Measurements from ENCODE around the gene PEX11A.

Gene PEX11A

GRCh38 chr15:89656116-89656815 is 34.3 kb downstream of the PEX11A start:
- DNase-seq (ENCODE audit: low read depth, low spot score) = no peak

GRCh38 chr15:89654847-89655805 is 35.4 kb downstream of the PEX11A start, which contains the start of gene KIF7:
TSS of gene KIF7 (minus strand) at chr15:89655467. CDS start at chr15:89652930, 2,537 bp downstream.
- no peak for DNase-seq (ENCODE audit: low read depth, low spot score)

- no peak for DNase-seq (ENCODE audit: low read depth, low spot score)
These were observed 36.2 kb downstream of the PEX11A start for GRCh38 chr15:89654301-89654761.

GRCh38 chr15:89653578-89653977 is 37.0 kb downstream of the PEX11A start:
- DNase-seq (ENCODE audit: low read depth, low spot score) = no peak

GRCh38 chr15:89652666-89653065 is 37.9 kb downstream of the PEX11A start:
- DNase-seq (ENCODE audit: low read depth, low spot score) = no peak

GRCh38 chr15:89652131-89652530 is 38.4 kb downstream of the PEX11A start:
- no peak for DNase-seq (ENCODE audit: low read depth, low spot score)

GRCh38 chr15:89649716-89650115 is 40.8 kb downstream of the PEX11A start:
- no peak for DNase-seq (ENCODE audit: low read depth, low spot score)

- DNase-seq (ENCODE audit: low read depth, low spot score) = no peak
These were observed 41.4 kb downstream of the PEX11A start for GRCh38 chr15:89649013-89649625.

- DNase-seq (ENCODE audit: low read depth, low spot score) = no peak
These were observed 42.2 kb downstream of the PEX11A start for GRCh38 chr15:89648106-89649012.

GRCh38 chr15:89647191-89647851 is 43.2 kb downstream of the PEX11A start:
- peak; percentile 29 for DNase-seq (ENCODE audit: low read depth, low spot score)

- no peak for DNase-seq (ENCODE audit: low read depth, low spot score)
These were observed 44.0 kb downstream of the PEX11A start for GRCh38 chr15:89646416-89647141.

- DNase-seq (ENCODE audit: low read depth, low spot score) = no peak
These were observed 44.9 kb downstream of the PEX11A start for GRCh38 chr15:89645680-89646079.

GRCh38 chr15:89642106-89642505 is 48.4 kb downstream of the PEX11A start:
- DNase-seq (ENCODE audit: low read depth, low spot score) = no peak

GRCh38 chr15:89641053-89641452 is 49.5 kb downstream of the PEX11A start:
- no peak for DNase-seq (ENCODE audit: low read depth, low spot score)

- DNase-seq (ENCODE audit: low read depth, low spot score) = no peak
These were observed 50.3 kb downstream of the PEX11A start for GRCh38 chr15:89640245-89640644.

- no peak for DNase-seq (ENCODE audit: low read depth, low spot score)
These were observed 57.0 kb downstream of the PEX11A start for GRCh38 chr15:89633585-89633984.

GRCh38 chr15:89632563-89633430 is 57.8 kb downstream of the PEX11A start:
- no peak for DNase-seq (ENCODE audit: low read depth, low spot score)

GRCh38 chr15:89631902-89632264 is 58.7 kb downstream of the PEX11A start:
- DNase-seq (ENCODE audit: low read depth, low spot score) = no peak
